Type B pancreatic cell (in vitro differentiated cells): ENCODE data around the gene SCAMP1. TPM values are rescaled to one million over a fixed set of nuclear protein-coding genes. Genes with fewer than 3 reads are reported as not detected.
"Not testable (repeated sequence)": the region's sequence is repeated elsewhere in the genome, so short reads cannot be mapped to it uniquely, and the experiment has no call there.

Source experiments
- DNase-seq: peaks from one replicate; pipeline ENCODE4 v3.0.0; 2021; ENCODE audit warnings: mixed read lengths; ENCODE audit not compliant: unreplicated experiment; ENCODE audit errors: extremely low spot score
- H3K27ac Mint-ChIP-seq: 2 replicates; pipeline ENCODE4 v1.8.0; 2021; ENCODE audit warnings: mild to moderate bottlenecking, mixed read lengths
- H3K27me3 Mint-ChIP-seq: 2 replicates; pipeline ENCODE4 v1.8.0; 2021; ENCODE audit warnings: mixed read lengths
- H3K36me3 Mint-ChIP-seq: 2 replicates; pipeline ENCODE4 v1.8.0; 2021; ENCODE audit warnings: mixed read lengths
- H3K4me1 Mint-ChIP-seq: one replicate; pipeline ENCODE4 v1.8.0; 2021; ENCODE audit warnings: mixed read lengths; ENCODE audit not compliant: unreplicated experiment
- H3K4me3 Mint-ChIP-seq: 2 replicates; pipeline ENCODE4 v1.8.0; 2021; ENCODE audit warnings: mild to moderate bottlenecking, mixed read lengths
- H3K9me3 Mint-ChIP-seq: 2 replicates; pipeline ENCODE4 v1.8.0; 2021; ENCODE audit warnings: mixed read lengths
- total RNA-seq: library from RNA; stranded (reverse); gene quantifications from 2 replicates; pipeline ENCODE4 v1.2.1, GENCODE V29; 2021; ENCODE audit warnings: low replicate concordance
- TF ChIP-seq, protein P1 (sequence below): fragments of 200-600 bp; sonication (generic); conservative IDR thresholded peaks from 2 replicates; pipeline ENCODE4 v1.5.0; 2021; ENCODE audit warnings: antibody characterized with exemption, mild to moderate bottlenecking

Gene SCAMP1
- total RNA-seq, 1 donor from 2014 or later, result 50.8 TPM

DNA sequence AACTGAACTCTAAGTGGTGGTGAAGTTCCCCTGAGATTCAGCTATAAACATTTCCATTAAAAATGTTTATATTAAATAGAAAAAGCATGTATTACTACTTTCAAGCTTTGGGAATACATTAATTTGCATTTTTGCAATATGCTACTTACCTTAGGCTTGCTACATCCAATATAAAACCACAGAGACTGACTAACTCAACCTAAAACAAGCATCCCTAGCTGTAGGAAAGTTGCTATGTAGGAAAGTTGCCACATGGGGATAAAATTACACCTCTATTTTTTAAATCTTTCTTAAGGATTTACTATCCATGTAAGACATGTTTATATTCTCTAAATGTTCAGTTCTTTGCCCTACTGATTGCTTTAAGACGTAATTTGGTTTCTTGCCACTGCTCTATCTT, 12.8 kb downstream of the SCAMP1 start:
- Mint-ChIP-seq H3K4me3 (no peak overlapping the region), H3K27me3 (no peaks in the 10 kb centered on the region)

DNA sequence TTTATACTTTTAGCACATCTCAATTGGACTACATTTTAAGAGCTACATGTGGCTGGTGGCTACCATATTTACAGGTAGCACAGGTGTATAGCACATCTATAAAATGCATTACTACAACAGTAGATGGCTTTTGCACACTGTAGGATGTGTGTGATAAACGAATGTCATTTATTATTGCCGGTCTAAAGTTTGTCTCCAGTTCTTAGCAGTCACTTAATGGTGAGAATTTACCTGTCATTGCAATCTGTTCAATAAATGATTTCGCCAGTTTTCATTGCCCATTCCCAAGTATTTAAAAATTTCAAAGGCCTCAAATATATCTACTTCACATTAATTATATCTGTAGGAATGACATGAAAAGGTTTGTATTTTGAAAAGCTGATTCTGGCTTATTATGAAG, 15.9 kb downstream of the SCAMP1 start:
- Mint-ChIP-seq H3K9me3 (no peaks in the 10 kb centered on the region), H3K27me3 (no peaks in the 10 kb centered on the region), H3K36me3 (peaks cover 8% of the 10 kb centered on the region), H3K27ac (no peak overlapping the region), H3K4me1 (peaks cover 4% of the 10 kb centered on the region), H3K4me3 (no peak overlapping the region)
- DNase-seq, result no peak
- TF ChIP-seq, protein P1, sequence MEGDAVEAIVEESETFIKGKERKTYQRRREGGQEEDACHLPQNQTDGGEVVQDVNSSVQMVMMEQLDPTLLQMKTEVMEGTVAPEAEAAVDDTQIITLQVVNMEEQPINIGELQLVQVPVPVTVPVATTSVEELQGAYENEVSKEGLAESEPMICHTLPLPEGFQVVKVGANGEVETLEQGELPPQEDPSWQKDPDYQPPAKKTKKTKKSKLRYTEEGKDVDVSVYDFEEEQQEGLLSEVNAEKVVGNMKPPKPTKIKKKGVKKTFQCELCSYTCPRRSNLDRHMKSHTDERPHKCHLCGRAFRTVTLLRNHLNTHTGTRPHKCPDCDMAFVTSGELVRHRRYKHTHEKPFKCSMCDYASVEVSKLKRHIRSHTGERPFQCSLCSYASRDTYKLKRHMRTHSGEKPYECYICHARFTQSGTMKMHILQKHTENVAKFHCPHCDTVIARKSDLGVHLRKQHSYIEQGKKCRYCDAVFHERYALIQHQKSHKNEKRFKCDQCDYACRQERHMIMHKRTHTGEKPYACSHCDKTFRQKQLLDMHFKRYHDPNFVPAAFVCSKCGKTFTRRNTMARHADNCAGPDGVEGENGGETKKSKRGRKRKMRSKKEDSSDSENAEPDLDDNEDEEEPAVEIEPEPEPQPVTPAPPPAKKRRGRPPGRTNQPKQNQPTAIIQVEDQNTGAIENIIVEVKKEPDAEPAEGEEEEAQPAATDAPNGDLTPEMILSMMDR, result no peak

More for the DNA sequence above, 12.8 kb downstream of the SCAMP1 start:
- no peak for DNase-seq
- Mint-ChIP-seq H3K36me3 (peaks cover 6% of the 10 kb centered on the region), H3K4me1 (no peaks in the 10 kb centered on the region), H3K9me3 (no peaks in the 10 kb centered on the region), H3K27ac (no peak overlapping the region)
- TF ChIP-seq, protein P1, result no peak

- H3K27me3 Mint-ChIP-seq, result no peaks in the 10 kb centered on the region
- no peaks in the 10 kb centered on the region for H3K9me3 Mint-ChIP-seq
- no peak for DNase-seq
- peaks cover 13% of the 10 kb centered on the region for H3K36me3 Mint-ChIP-seq
- no peak overlapping the region for H3K27ac Mint-ChIP-seq
- no peak overlapping the region for H3K4me3 Mint-ChIP-seq
- TF ChIP-seq, protein P1, result no peak
- H3K4me1 Mint-ChIP-seq, result peaks cover 8% of the 10 kb centered on the region
Observed at GRCh38 chr5:78377056-78377717, 16.8 kb downstream of the SCAMP1 start.

DNA sequence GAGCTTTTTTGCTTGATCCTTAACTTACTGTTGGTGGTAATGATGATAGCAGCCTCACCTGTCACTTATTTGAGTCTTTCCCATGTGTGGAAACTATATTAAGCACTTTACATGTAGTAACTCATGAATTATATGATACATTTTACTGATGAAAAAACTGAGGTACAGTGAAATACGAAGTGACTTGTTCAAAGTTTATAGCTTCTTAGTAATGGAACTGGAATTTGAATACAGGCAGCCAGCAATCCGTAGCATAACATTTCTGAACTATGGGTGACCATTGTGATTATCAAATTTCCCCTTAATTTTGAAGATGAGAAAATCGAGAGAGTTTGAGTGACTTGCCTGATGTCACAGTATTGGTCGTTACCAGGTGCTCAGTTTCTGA, 17.3 kb downstream of the SCAMP1 start:
- no peaks in the 10 kb centered on the region for H3K9me3 Mint-ChIP-seq
- no peaks in the 10 kb centered on the region for H3K27me3 Mint-ChIP-seq
- TF ChIP-seq, protein P1, result no peak
- no peak for DNase-seq
- H3K27ac Mint-ChIP-seq, result no peak overlapping the region
- no peak overlapping the region for H3K4me3 Mint-ChIP-seq
- peaks cover 13% of the 10 kb centered on the region for H3K36me3 Mint-ChIP-seq
- peaks cover 8% of the 10 kb centered on the region for H3K4me1 Mint-ChIP-seq

- Mint-ChIP-seq H3K4me3 (no peak overlapping the region), H3K4me1 (no peaks in the 10 kb centered on the region), H3K9me3 (peaks cover 4% of the 10 kb centered on the region), H3K36me3 (peaks cover 56% of the 10 kb centered on the region), H3K27me3 (no peaks in the 10 kb centered on the region), H3K27ac (no peak overlapping the region)
- TF ChIP-seq, protein P1, result no peak
- DNase-seq, result no peak
Observed at GRCh38 chr5:78387468-78388153, 27.2 kb downstream of the SCAMP1 start.

DNA sequence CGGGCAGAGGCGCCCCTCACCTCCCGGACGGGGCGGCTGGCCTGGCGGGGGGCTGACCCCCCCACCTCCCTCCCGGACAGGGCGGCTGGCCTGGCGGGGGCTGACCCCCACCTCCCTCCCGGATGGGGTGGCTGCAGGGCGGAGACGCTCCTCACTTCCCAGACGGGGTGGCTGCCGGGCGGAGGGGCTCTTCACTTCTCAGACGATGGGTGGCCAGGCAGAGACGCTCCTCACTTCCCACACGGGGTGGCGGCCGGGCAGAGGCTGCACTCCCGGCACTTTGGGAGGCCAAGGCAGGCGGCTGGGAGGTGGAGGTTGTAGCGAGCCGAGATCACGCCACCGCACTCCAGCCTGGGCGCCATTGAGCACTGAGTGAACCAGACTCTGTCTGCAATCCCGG, 30.9 kb downstream of the SCAMP1 start:
- not testable (repeated sequence) for DNase-seq, H3K9me3 Mint-ChIP-seq, H3K4me3 Mint-ChIP-seq, H3K4me1 Mint-ChIP-seq, H3K27ac Mint-ChIP-seq, H3K27me3 Mint-ChIP-seq
- peaks cover 43% of the 10 kb centered on the region for H3K36me3 Mint-ChIP-seq
